Activated naive CD4-positive, alpha-beta T cell treated with anti-CD3 and anti-CD28 coated beads, Interleukin-2, amount 10 ng/mL, durations not matched to agents 7 days and 5 days (primary cell): ENCODE data around the gene IGFLR1.
"Not testable (repeated sequence)": the region's sequence is repeated elsewhere in the genome, so short reads cannot be mapped to it uniquely, and the experiment has no call there.

Experiments
- CTCF ChIA-PET: fragments of 350-600 bp; sonication (Branson Sonifier 250); formaldehyde crosslinking; loops from one replicate; lab custom pipeline; 2021; ENCODE audit warnings: antibody characterized with exemption; lab: Charles Lee
- DNase-seq: peaks from one replicate; pipeline ENCODE4 v3.0.0-alpha.2; 2020
- H3K27ac Mint-ChIP-seq: one replicate; pipeline ENCODE4 v1.8.0; 2021; ENCODE audit warnings: mild to moderate bottlenecking, moderate library complexity, mixed read lengths
- H3K27me3 Mint-ChIP-seq: one replicate; pipeline ENCODE4 v1.8.0; 2021; ENCODE audit warnings: mild to moderate bottlenecking, mixed read lengths
- H3K36me3 Mint-ChIP-seq: one replicate; pipeline ENCODE4 v1.8.0; 2021; ENCODE audit warnings: mixed read lengths
- H3K4me1 Mint-ChIP-seq: one replicate; pipeline ENCODE4 v1.8.0; 2021; ENCODE audit warnings: mixed read lengths
- H3K4me3 Mint-ChIP-seq: one replicate; pipeline ENCODE4 v1.8.0; 2021; ENCODE audit warnings: mild to moderate bottlenecking, moderate library complexity, mixed read lengths
- H3K9me3 Mint-ChIP-seq: one replicate; pipeline ENCODE4 v1.8.0; 2021; ENCODE audit warnings: mixed read lengths

IGFLR1 gene

GRCh38 chr19:35773020-35773806, 31.0 kb upstream of the IGFLR1 start:
- CTCF ChIA-PET, result no interaction called here
- peaks cover 20% of the 10 kb centered on the region for H3K36me3 Mint-ChIP-seq
- DNase-seq, result no peak
- H3K4me1 Mint-ChIP-seq, result peaks cover 31% of the 10 kb centered on the region
- no peaks in the 10 kb centered on the region for H3K9me3 Mint-ChIP-seq
- no peak overlapping the region for H3K4me3 Mint-ChIP-seq
- H3K27me3 Mint-ChIP-seq, result no peaks in the 10 kb centered on the region
- no peak overlapping the region for H3K27ac Mint-ChIP-seq

GRCh38 chr19:35772362-35772761, 30.1 kb upstream of the IGFLR1 start:
- Mint-ChIP-seq H3K4me1 (peaks cover 25% of the 10 kb centered on the region), H3K36me3 (peaks cover 17% of the 10 kb centered on the region)
- H3K9me3 Mint-ChIP-seq, H3K4me3 Mint-ChIP-seq, H3K27ac Mint-ChIP-seq, CTCF ChIA-PET, H3K27me3 Mint-ChIP-seq, DNase-seq: not testable (repeated sequence)

GRCh38 chr19:35768082-35768421, 25.8 kb upstream of the IGFLR1 start:
- Mint-ChIP-seq H3K27ac (no peak overlapping the region), H3K4me3 (no peak overlapping the region), H3K4me1 (peaks cover 3% of the 10 kb centered on the region), H3K36me3 (peaks cover 16% of the 10 kb centered on the region), H3K9me3 (no peaks in the 10 kb centered on the region), H3K27me3 (no peaks in the 10 kb centered on the region)
- no peak for DNase-seq
- CTCF ChIA-PET, result interaction anchor here (1.0 kb wide), 1 partner anchor 52 kb away, joined by 3 read pairs; no protein-coding TSS in a partner anchor

GRCh38 chr19:35767288-35768081, 25.2 kb upstream of the IGFLR1 start:
- CTCF ChIA-PET, result interaction anchor here (1.0 kb wide), 1 partner anchor 52 kb away, joined by 3 read pairs; no protein-coding TSS in a partner anchor
- DNase-seq, result no peak

GRCh38 chr19:35766571-35767104, 24.4 kb upstream of the IGFLR1 start:
- CTCF ChIA-PET, result interaction anchor here (0.8 kb wide), 1 partner anchor 14 kb away, joined by 3 read pairs; no protein-coding TSS in a partner anchor
- Mint-ChIP-seq H3K36me3 (peaks cover 21% of the 10 kb centered on the region), H3K27me3 (no peaks in the 10 kb centered on the region), H3K4me3 (no peak overlapping the region), H3K27ac (no peak overlapping the region), H3K9me3 (no peaks in the 10 kb centered on the region), H3K4me1 (peaks cover 5% of the 10 kb centered on the region)
- DNase-seq, result no peak

More at GRCh38 chr19:35767288-35768081, 25.2 kb upstream of the IGFLR1 start:
- peaks cover 16% of the 10 kb centered on the region for H3K36me3 Mint-ChIP-seq
- no peak overlapping the region for H3K4me3 Mint-ChIP-seq
- H3K27ac Mint-ChIP-seq, result no peak overlapping the region
- H3K27me3 Mint-ChIP-seq, result no peaks in the 10 kb centered on the region
- peaks cover 3% of the 10 kb centered on the region for H3K4me1 Mint-ChIP-seq
- no peaks in the 10 kb centered on the region for H3K9me3 Mint-ChIP-seq

GRCh38 chr19:35764432-35765315, 22.4 kb upstream of the IGFLR1 start:
- no peaks in the 10 kb centered on the region for H3K27me3 Mint-ChIP-seq
- no peak overlapping the region for H3K4me3 Mint-ChIP-seq
- CTCF ChIA-PET, result interaction anchor here (1.0 to 1.3 kb wide), 2 partner anchors 12 to 14 kb away, joined by 3 read pairs; no protein-coding TSS in a partner anchor
- peaks cover 10% of the 10 kb centered on the region for H3K4me1 Mint-ChIP-seq
- no peak for DNase-seq
- no peak overlapping the region for H3K27ac Mint-ChIP-seq
- H3K9me3 Mint-ChIP-seq, result no peaks in the 10 kb centered on the region
- H3K36me3 Mint-ChIP-seq, result peaks cover 27% of the 10 kb centered on the region

- Mint-ChIP-seq H3K4me1 (peaks cover 42% of the 10 kb centered on the region), H3K27ac (no peak overlapping the region), H3K4me3 (no peak overlapping the region), H3K36me3 (peaks cover 26% of the 10 kb centered on the region), H3K9me3 (no peaks in the 10 kb centered on the region), H3K27me3 (peaks cover 13% of the 10 kb centered on the region)
- CTCF ChIA-PET, result no interaction called here
- no peak for DNase-seq
Observed at GRCh38 chr19:35760711-35761349, 18.6 kb upstream of the IGFLR1 start.

GRCh38 chr19:35759697-35760096, 17.4 kb upstream of the IGFLR1 start:
- peak overlapping the region; percentile 93 for H3K4me3 Mint-ChIP-seq
- no peak for DNase-seq
- CTCF ChIA-PET, result no interaction called here
- peaks cover 46% of the 10 kb centered on the region for H3K4me1 Mint-ChIP-seq
- H3K27ac Mint-ChIP-seq, result peak overlapping the region; percentile 66
- H3K36me3 Mint-ChIP-seq, result peaks cover 26% of the 10 kb centered on the region
- no peaks in the 10 kb centered on the region for H3K9me3 Mint-ChIP-seq
- H3K27me3 Mint-ChIP-seq, result peaks cover 13% of the 10 kb centered on the region

GRCh38 chr19:35757749-35758608, 15.7 kb upstream of the IGFLR1 start, which contains the start of gene PROSER3:
PROSER3 (plus strand) TSS chr19:35758176; CDS start chr19:35758216, 40 bp downstream.
- peak; percentile 99 for DNase-seq
- peaks cover 33% of the 10 kb centered on the region for H3K36me3 Mint-ChIP-seq
- peak within 1 kb of the TSS; percentile 95 for H3K27ac Mint-ChIP-seq
- H3K4me3 Mint-ChIP-seq, result peak within 1 kb of the TSS; percentile 93
- CTCF ChIA-PET, result no interaction called here
- H3K4me1 Mint-ChIP-seq, result peaks cover 46% of the 10 kb centered on the region
- peaks cover 13% of the 10 kb centered on the region for H3K27me3 Mint-ChIP-seq
- no peaks in the 10 kb centered on the region for H3K9me3 Mint-ChIP-seq

- CTCF ChIA-PET, result no interaction called here
- peaks cover 46% of the 10 kb centered on the region for H3K4me1 Mint-ChIP-seq
- DNase-seq, result peak; percentile 46
Observed at GRCh38 chr19:35757231-35757748, 15.0 kb upstream of the IGFLR1 start.

GRCh38 chr19:35756377-35757230, 14.4 kb upstream of the IGFLR1 start, which contains the start of gene HSPB6:
HSPB6 (minus strand) TSS chr19:35757029; CDS start chr19:35757008, 21 bp downstream.
- Mint-ChIP-seq H3K9me3 (no peaks in the 10 kb centered on the region), H3K4me1 (peaks cover 44% of the 10 kb centered on the region), H3K36me3 (peaks cover 27% of the 10 kb centered on the region), H3K4me3 (peak within 1 kb of the TSS; percentile 93), H3K27me3 (peaks cover 13% of the 10 kb centered on the region), H3K27ac (peak within 1 kb of the TSS; percentile 95)
- no peak for DNase-seq
- CTCF ChIA-PET, result no interaction called here

More at GRCh38 chr19:35757231-35757748, 15.0 kb upstream of the IGFLR1 start:
- no peaks in the 10 kb centered on the region for H3K9me3 Mint-ChIP-seq
- H3K4me3 Mint-ChIP-seq, result peak overlapping the region; percentile 93
- H3K36me3 Mint-ChIP-seq, result peaks cover 33% of the 10 kb centered on the region
- H3K27ac Mint-ChIP-seq, result peak overlapping the region; percentile 95
- H3K27me3 Mint-ChIP-seq, result peaks cover 13% of the 10 kb centered on the region
